Keratinocyte (primary cell): ENCODE measurements around the gene NTRK1.

ENCODE experiments used
- CTCF ChIP-seq, 3 experiments: IDR thresholded peaks in 1 of 3; conservative IDR thresholded peaks in 1 of 3; optimal IDR thresholded peaks in 1 of 3; 2 replicates in 2 of 3; 3 replicates in 1 of 3; pipeline versions ENCODE3 to v1.5.1; 2011; ENCODE audit warnings: low read length in 3 of 3, mild to moderate bottlenecking in 3 of 3, moderate library complexity in 2 of 3, control low read depth in 1 of 3, inconsistent platforms in 1 of 3; ENCODE audit not compliant: insufficient read depth in 2 of 3; ENCODE audit errors: extremely low read depth in 1 of 3
- EZH2 ChIP-seq: IDR thresholded peaks from one replicate; pipeline ENCODE4 v1.6.1; 2012; ENCODE audit warnings: inconsistent platforms, mild to moderate bottlenecking, low read length, moderate library complexity

GRCh38 chr1:156856282-156856785, 4.3 kb upstream of the NTRK1 start:
- TF ChIP-seq CTCF (optimal IDR thresholded peaks at IDR 0.05 in 1 of 3, IDR thresholded peaks at IDR 0.05 in 1 of 3, conservative IDR thresholded peaks at IDR 0.05 in 1 of 3; ENCODE audit: extremely low read depth in 1 of 3, insufficient read depth in 2 of 3, low read length in 3 of 3) (no peak), EZH2 (no peak)
